ENCODE results near the gene VASH1.

DNA sequence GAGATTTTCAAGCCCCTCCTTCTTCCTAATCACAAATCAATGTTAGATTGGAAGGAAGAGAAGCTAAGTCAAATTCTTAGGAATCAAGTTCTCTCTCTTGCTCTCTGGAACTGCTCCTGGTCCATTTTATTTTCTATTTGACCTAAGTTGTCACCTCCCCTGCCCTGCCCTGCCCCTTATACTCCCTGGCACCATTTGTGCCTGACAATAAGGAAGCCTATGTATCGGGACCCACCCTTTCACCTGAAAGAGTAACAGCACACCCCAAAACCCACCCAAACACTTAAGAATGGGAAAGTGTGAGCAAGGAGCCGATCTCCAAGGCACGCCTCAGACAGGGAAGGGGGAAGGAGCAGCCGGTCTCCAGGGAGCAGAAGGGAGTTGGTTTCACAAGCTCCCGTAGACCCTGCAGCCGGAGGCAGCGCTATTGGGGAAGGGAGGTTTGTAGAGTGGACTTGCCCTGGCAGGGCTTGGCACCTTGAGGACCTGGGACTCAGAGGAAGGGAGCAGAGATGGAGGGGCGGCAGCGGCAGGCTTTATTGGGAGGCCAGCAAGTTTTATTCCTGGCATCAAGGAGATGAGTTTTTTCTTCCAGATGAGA, 66.5 kb downstream of the VASH1 start:
- TF ChIP-seq CTCF (IDR thresholded peaks at IDR 0.05): no peak
- no peak for TF ChIP-seq POLR2A (IDR thresholded peaks at IDR 0.05)
- no peak for TF ChIP-seq POLR2AphosphoS5 (IDR thresholded peaks at IDR 0.05)

All from gastroesophageal sphincter (tissue), 3 donors.